ENCODE results near the gene MOCS1. TPM values are rescaled to one million over a fixed set of nuclear protein-coding genes. Genes with fewer than 3 reads are reported as not detected.

Gene MOCS1
- total and polyA plus RNA-seq, 9 of the 15 experiments (the other 6 are each of a cell fraction or from before 2014, with no cell fraction given) = 0.69 to 12.7 (median 8.7) TPM

- TF ChIP-seq ZNF644 (tag; IDR thresholded peaks at IDR 0.05; ENCODE audit: low read depth) = peak; percentile 75; the same call in 1 of the 2 replicates
- TF ChIP-seq MAFG (tag; conservative IDR thresholded peaks at IDR 0.05) = peak; percentile 89
- TF ChIP-seq VEZF1 (CRISPR knock-in tag; IDR thresholded peaks at IDR 0.05) = peak; percentile 43
- 0 out of 4 replicates have a peak, but pooled peaks of 1 of the 2 experiments have one; percentile 10 for TF ChIP-seq RCOR1 (IDR thresholded peaks at IDR 0.05; ENCODE audit: borderline replicate concordance in 1 of 2, low read depth in 2 of 2, low read length in 2 of 2)
- TF ChIP-seq LARP7 (IDR thresholded peaks at IDR 0.05) = no peak
- no peak for TF ChIP-seq CBX3 (IDR thresholded peaks at IDR 0.05; ENCODE audit: borderline replicate concordance in 1 of 2, low read length in 2 of 2)
- peak; percentile 71; the same call in 1 of the 2 replicates for TF ChIP-seq DEAF1 (CRISPR knock-in tag; IDR thresholded peaks at IDR 0.05)
- peak; percentile 49; the same call in 1 of the 2 replicates for TF ChIP-seq ARID2 (IDR thresholded peaks at IDR 0.05)
- TF ChIP-seq ZNF175 (CRISPR knock-in tag; IDR thresholded peaks at IDR 0.05; ENCODE audit: low read depth) = peak; percentile 59; the same call in 1 of the 2 replicates
- peak; percentile 92 for TF ChIP-seq ZNF316 (IDR thresholded peaks at IDR 0.05)
- TF ChIP-seq CBX5 (IDR thresholded peaks at IDR 0.05; ENCODE audit: borderline replicate concordance, low read depth) = 0 out of 2 replicates have a peak, but pooled peaks have one; percentile 28
- TF ChIP-seq ATF3 (IDR thresholded peaks at IDR 0.05) = no peak
- no peak for TF ChIP-seq ATF3 (CRISPR knock-in tag; conservative IDR thresholded peaks at IDR 0.05)
- TF ChIP-seq KLF16 (IDR thresholded peaks at IDR 0.05) = 0 out of 2 replicates have a peak, but pooled peaks have one; percentile 16
- TF ChIP-seq FOSL1 (tag; conservative IDR thresholded peaks at IDR 0.05) = peak; percentile 52
- 0 out of 2 replicates have a peak, but pooled peaks have one; percentile 18 for TF ChIP-seq JUND (IDR thresholded peaks at IDR 0.05; ENCODE audit: borderline replicate concordance, low read depth, low read length)
- TF ChIP-seq JUND (tag; IDR thresholded peaks at IDR 0.05; ENCODE audit: borderline replicate concordance, low read depth, low read length) = 0 out of 3 replicates have a peak, but pooled peaks have one; percentile 9
- peak; percentile 83 to 85 for TF ChIP-seq RAD21 (CRISPR knock-in tag; conservative IDR thresholded peaks at IDR 0.05 in 1 of 2, IDR thresholded peaks at IDR 0.05 in 1 of 2)
- TF ChIP-seq ZNF384 (IDR thresholded peaks at IDR 0.05; ENCODE audit: low read depth, low read length) = peak; percentile 100
- TF ChIP-seq ZNF639 (CRISPR knock-in tag; conservative IDR thresholded peaks at IDR 0.05 in 1 of 2, IDR thresholded peaks at IDR 0.05 in 1 of 2) = peak in 1 of 2 experiments; percentile 56; a peak in 1 of 4 replicates
Measured at GRCh38 chr6:39980839-39981580, 46.7 kb upstream of the MOCS1 start (continued).
